GM12878 (cell line): ENCODE data around the gene CTNNA2.

Experiments
- BMI1 ChIP-seq: fragments of 450-650 bp; IDR thresholded peaks from 2 replicates; pipeline ENCODE4 v1.6.1; 2016; ENCODE audit warnings: mild to moderate bottlenecking, moderate library complexity, borderline replicate concordance
- CTCF ChIP-seq, 3 experiments: IDR thresholded peaks in 2 of 3; conservative IDR thresholded peaks in 1 of 3; 2 replicates each; pipeline ENCODE4 v1.5.1; 2011; ENCODE audit warnings: low read depth in 3 of 3, low read length in 3 of 3, mild to moderate bottlenecking in 3 of 3, control low read depth in 2 of 3, moderate library complexity in 2 of 3, inconsistent platforms in 1 of 3, mixed read lengths in 1 of 3; ENCODE audit not compliant: control insufficient read depth in 2 of 3, insufficient read depth in 1 of 3; ENCODE audit errors: extremely low read depth in 1 of 3
- E2F8 ChIP-seq: fragments of 450-650 bp; IDR thresholded peaks from 2 replicates; pipeline ENCODE4 v1.6.1; 2018; ENCODE audit warnings: mild to moderate bottlenecking, low read depth, moderate library complexity; ENCODE audit not compliant: partially characterized antibody
- HDAC6 ChIP-seq: fragments of 200-600 bp; sonication (generic); IDR thresholded peaks from one replicate; pipeline ENCODE4 v1.8.0; 2017; ENCODE audit warnings: antibody characterized with exemption; ENCODE audit not compliant: unreplicated experiment
- IKZF1 ChIP-seq: fragments of 450-650 bp; conservative IDR thresholded peaks from 2 replicates; pipeline ENCODE4 v1.6.1; 2017; ENCODE audit warnings: antibody characterized with exemption, mild to moderate bottlenecking
- NFYB ChIP-seq: IDR thresholded peaks from 2 replicates; pipeline ENCODE4 v1.6.1; 2011; ENCODE audit warnings: low read depth, mild to moderate bottlenecking, low read length, improper control_type of control experiment, moderate library complexity; ENCODE audit not compliant: insufficient read depth
- POLR2A ChIP-seq: IDR thresholded peaks from 2 replicates; pipeline ENCODE4 v1.6.1; 2011; ENCODE audit warnings: low read depth, mild to moderate bottlenecking, low read length
- YY1 ChIP-seq: IDR thresholded peaks from 2 replicates; pipeline ENCODE4 v1.6.1; 2011; ENCODE audit warnings: low read depth, mild to moderate bottlenecking, low read length
- ZNF24 ChIP-seq: fragments of 450-650 bp; IDR thresholded peaks from 2 replicates; pipeline ENCODE4 v1.6.1; 2017; ENCODE audit warnings: antibody characterized with exemption, mild to moderate bottlenecking

- no peak for TF ChIP-seq IKZF1
- no peak for TF ChIP-seq HDAC6
- no peak for TF ChIP-seq NFYB
- no peak for TF ChIP-seq ZNF24
- TF ChIP-seq POLR2A, result no peak
- TF ChIP-seq E2F8, result no peak
- no peak for TF ChIP-seq CTCF (IDR thresholded peaks at IDR 0.05 in 2 of 3, conservative IDR thresholded peaks at IDR 0.05 in 1 of 3; ENCODE audit: control insufficient read depth in 2 of 3, extremely low read depth in 1 of 3, insufficient read depth in 1 of 3, low read depth in 3 of 3, low read length in 3 of 3)
- no peak for TF ChIP-seq YY1
- no peak for TF ChIP-seq BMI1
Observed at GRCh38 chr2:79901161-79901560, 388.3 kb downstream of the CTNNA2 start.
